Osteocyte (in vitro differentiated cells): ENCODE results near the gene SNCG. TPM values are rescaled to one million over a fixed set of nuclear protein-coding genes. Genes with fewer than 3 reads are reported as not detected.

ENCODE experiments used
- DNase-seq: peaks from one replicate; pipeline ENCODE4 v3.0.0; 2021; ENCODE audit warnings: mixed read lengths; ENCODE audit not compliant: unreplicated experiment; ENCODE audit errors: extremely low spot score
- H3K27ac Mint-ChIP-seq: one replicate; pipeline ENCODE4 v1.8.0; 2021; ENCODE audit warnings: mild to moderate bottlenecking, mixed read lengths; ENCODE audit not compliant: unreplicated experiment
- H3K27me3 Mint-ChIP-seq: one replicate; pipeline ENCODE4 v1.8.0; 2021; ENCODE audit warnings: mixed read lengths; ENCODE audit not compliant: unreplicated experiment
- H3K36me3 Mint-ChIP-seq: one replicate; pipeline ENCODE4 v1.8.0; 2021; ENCODE audit warnings: mixed read lengths; ENCODE audit not compliant: unreplicated experiment
- H3K4me1 Mint-ChIP-seq: one replicate; pipeline ENCODE4 v1.8.0; 2021; ENCODE audit warnings: mixed read lengths; ENCODE audit not compliant: unreplicated experiment
- H3K4me3 Mint-ChIP-seq: one replicate; pipeline ENCODE4 v1.8.0; 2021; ENCODE audit warnings: mild to moderate bottlenecking, moderate library complexity, mixed read lengths; ENCODE audit not compliant: unreplicated experiment
- H3K9me3 Mint-ChIP-seq: one replicate; pipeline ENCODE4 v1.8.0; 2021; ENCODE audit warnings: mixed read lengths; ENCODE audit not compliant: unreplicated experiment
- total RNA-seq: library from RNA; stranded (reverse); gene quantifications from 2 replicates; pipeline ENCODE4 v1.2.1, GENCODE V29; 2021
- TF ChIP-seq, protein P1 (sequence below): fragments of 200-600 bp; sonication (generic); IDR thresholded peaks from 2 replicates; pipeline ENCODE4 v1.5.0; 2021; ENCODE audit warnings: antibody characterized with exemption, mild to moderate bottlenecking, moderate library complexity

The SNCG gene
- total RNA-seq, 1 donor from 2014 or later, result not detected

DNA sequence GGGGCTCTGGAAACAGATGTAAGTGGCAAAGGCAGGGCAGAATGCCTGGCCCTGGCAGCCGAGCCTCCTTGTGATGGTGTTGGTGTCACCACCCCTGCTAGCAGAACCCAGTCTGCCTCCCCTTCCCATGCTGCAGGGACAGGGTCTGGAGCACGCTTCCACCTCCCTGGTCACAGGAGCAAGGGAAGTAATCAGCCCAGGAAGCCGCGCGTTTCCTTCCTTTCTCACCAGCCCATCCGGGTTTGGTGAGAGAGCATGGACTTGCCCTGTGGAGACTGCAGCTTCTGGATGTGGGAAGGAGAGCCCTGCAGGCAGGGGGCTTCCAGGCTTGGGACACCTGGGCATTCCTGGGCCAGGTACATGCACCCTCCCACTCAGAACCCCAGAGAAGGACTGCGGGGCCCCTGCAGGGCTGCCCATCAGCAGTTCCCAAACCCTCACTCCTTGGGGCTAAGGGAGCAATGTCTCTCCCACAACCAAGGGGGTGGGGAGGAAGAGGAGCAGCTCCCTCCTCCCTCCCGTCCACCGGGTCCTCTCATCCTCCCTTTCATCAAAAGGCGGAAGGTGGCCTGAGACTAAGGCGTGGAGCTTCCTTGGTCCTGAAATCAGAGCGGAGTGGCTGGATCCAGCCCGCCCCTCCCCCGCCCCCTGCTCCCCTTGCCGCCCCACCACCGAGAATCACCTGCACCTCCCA is 2.8 kb upstream of the SNCG start:
- H3K4me1 Mint-ChIP-seq, result peaks cover 55% of the 10 kb centered on the region
- H3K27ac Mint-ChIP-seq, result no peak overlapping the region

DNA sequence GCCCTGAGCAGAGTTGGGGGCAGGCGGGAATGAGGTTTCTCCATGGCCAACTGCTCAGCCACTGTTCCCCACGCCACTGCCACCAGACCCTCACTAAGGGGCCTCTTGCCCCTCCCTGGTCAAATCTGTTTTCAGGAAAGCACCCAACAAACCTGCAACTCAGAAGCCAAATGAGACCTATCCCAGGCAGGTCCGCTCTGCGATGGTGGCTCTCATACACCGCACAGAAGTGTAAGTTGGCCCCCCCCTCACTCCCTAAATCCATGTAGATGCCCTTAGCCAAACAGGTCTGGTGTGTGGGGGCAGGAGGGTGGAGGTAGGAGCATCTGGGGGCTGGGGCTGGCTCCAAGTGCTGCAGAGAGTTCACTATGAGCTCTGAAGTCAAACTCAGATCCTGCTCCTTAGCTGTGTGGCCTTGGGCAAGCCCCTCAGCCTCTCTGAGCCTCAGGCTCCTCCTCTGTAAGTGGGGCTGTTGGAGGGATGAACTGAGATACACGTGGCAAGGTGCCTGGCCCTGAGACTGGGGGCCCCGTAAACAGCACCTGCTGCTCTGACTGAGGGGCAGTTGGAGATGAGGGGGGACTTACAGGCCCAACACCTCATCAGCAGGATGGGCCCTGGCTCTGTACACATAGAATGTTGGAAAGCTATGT is 2.1 kb upstream of the SNCG start:
- H3K36me3 Mint-ChIP-seq, result no peaks in the 10 kb centered on the region

More for the DNA sequence above, 2.8 kb upstream of the SNCG start:
- DNase-seq, result no peak
- Mint-ChIP-seq H3K36me3 (no peaks in the 10 kb centered on the region), H3K4me3 (no peak overlapping the region), H3K9me3 (peaks cover 9% of the 10 kb centered on the region), H3K27me3 (no peaks in the 10 kb centered on the region)
- TF ChIP-seq, protein P1, sequence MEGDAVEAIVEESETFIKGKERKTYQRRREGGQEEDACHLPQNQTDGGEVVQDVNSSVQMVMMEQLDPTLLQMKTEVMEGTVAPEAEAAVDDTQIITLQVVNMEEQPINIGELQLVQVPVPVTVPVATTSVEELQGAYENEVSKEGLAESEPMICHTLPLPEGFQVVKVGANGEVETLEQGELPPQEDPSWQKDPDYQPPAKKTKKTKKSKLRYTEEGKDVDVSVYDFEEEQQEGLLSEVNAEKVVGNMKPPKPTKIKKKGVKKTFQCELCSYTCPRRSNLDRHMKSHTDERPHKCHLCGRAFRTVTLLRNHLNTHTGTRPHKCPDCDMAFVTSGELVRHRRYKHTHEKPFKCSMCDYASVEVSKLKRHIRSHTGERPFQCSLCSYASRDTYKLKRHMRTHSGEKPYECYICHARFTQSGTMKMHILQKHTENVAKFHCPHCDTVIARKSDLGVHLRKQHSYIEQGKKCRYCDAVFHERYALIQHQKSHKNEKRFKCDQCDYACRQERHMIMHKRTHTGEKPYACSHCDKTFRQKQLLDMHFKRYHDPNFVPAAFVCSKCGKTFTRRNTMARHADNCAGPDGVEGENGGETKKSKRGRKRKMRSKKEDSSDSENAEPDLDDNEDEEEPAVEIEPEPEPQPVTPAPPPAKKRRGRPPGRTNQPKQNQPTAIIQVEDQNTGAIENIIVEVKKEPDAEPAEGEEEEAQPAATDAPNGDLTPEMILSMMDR, result no peak

DNA sequence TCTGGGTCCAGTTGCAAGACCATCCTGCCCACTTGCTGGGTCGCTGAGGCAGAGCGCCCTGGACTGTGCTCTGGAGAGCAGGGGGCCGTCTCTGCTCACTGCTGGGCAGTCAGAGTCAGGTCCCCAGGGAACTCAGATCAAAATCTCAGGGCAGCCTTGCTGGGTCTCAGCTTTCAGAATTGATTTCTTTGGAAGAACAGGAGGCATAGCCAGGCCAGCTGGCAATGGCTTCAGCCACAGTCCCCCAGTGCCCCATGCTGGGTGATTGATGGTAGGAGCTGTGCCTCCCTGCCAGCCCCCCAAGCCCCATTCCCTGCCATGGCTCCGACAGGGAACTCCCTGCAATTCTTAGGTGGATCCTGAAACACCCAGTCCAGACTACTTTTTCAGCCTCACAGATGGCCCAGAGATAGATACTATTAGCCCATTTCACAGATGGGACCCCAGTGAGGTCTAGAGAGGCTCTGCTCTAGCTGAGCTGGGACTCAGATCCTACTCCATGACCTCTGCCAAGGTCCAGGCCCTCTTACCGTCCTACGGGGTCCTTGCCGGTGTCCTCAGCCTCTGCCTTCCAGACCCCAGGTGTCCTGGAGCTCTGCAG is 1.5 kb upstream of the SNCG start:
- Mint-ChIP-seq H3K36me3 (no peaks in the 10 kb centered on the region), H3K9me3 (peaks cover 6% of the 10 kb centered on the region), H3K27me3 (no peaks in the 10 kb centered on the region), H3K4me1 (peaks cover 56% of the 10 kb centered on the region), H3K27ac (no peak overlapping the region), H3K4me3 (no peak overlapping the region)
- TF ChIP-seq, protein P1, result no peak
- DNase-seq, result no peak

More for the DNA sequence above, 2.1 kb upstream of the SNCG start:
- no peak overlapping the region for H3K27ac Mint-ChIP-seq
- TF ChIP-seq, protein P1, result no peak
- H3K4me1 Mint-ChIP-seq, result peaks cover 56% of the 10 kb centered on the region
- H3K9me3 Mint-ChIP-seq, result peaks cover 9% of the 10 kb centered on the region
- H3K4me3 Mint-ChIP-seq, result no peak overlapping the region
- no peaks in the 10 kb centered on the region for H3K27me3 Mint-ChIP-seq
- DNase-seq, result no peak

DNA sequence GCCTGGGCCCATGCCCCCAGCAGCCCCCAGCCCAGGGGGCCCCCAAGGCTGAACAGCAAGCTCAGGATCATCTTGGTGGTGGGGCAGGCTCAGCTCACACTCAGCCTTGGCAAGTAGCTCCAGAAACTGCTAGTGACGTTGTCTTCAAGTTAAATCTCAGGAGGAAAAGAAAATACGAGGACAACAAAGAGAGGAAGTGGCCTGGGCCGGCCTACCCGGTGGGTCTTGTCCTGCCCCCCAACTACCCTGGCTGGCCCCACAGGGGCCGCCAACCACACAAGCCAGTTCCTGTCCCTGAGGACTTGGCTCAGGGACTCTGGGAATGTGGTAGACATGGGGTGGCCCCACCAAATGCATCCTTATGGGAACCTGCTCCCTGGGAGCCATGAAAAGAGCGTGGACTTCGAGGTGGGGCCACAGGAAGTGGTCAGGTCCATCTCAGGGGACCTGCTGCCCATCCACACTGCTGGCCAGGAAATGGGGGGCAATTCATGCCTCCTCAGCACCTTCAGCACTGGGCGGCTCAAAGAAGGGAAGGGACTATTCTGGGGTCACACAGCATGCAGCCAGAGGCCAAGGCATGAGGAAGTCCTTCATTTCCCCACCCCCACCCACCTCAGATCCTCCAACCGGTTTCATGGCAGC is 806 bp upstream of the SNCG start, which contains the start of gene MMRN2:
MMRN2 (minus strand) TSS at position 145 of the 645 bp plus-strand sequence; CDS start at position 71, 74 bp downstream.
- H3K27me3 Mint-ChIP-seq, result no peaks in the 10 kb centered on the region
- no peaks in the 10 kb centered on the region for H3K9me3 Mint-ChIP-seq
- no peak for DNase-seq
- peaks cover 56% of the 10 kb centered on the region for H3K4me1 Mint-ChIP-seq
- H3K27ac Mint-ChIP-seq, result no peak within 1 kb of the TSS
- TF ChIP-seq, protein P1, result no peak
- no peak within 1 kb of the TSS for H3K4me3 Mint-ChIP-seq
- no peaks in the 10 kb centered on the region for H3K36me3 Mint-ChIP-seq
